T-helper 1 cell treated with Interleukin-12 subunit alpha and Interleukin-12 subunit beta and Interleukin-4 antibody, amounts not matched to agents 30 μg/mL and 1 μg/mL, for 36 hours (primary cell): ENCODE data around the gene CXCL1.

Experiments used
- H3K27ac Mint-ChIP-seq: one replicate; pipeline ENCODE4 v1.8.0; 2021; ENCODE audit warnings: mild to moderate bottlenecking, mixed read lengths
- H3K27me3 Mint-ChIP-seq: one replicate; pipeline ENCODE4 v1.8.0; 2021; ENCODE audit warnings: low read depth, mixed read lengths
- H3K36me3 Mint-ChIP-seq: one replicate; pipeline ENCODE4 v1.8.0; 2021; ENCODE audit warnings: low read depth, mixed read lengths
- H3K4me1 Mint-ChIP-seq: one replicate; pipeline ENCODE4 v1.8.0; 2021; ENCODE audit warnings: low read depth, mixed read lengths
- H3K4me3 Mint-ChIP-seq: one replicate; pipeline ENCODE4 v1.8.0; 2021; ENCODE audit warnings: mild to moderate bottlenecking, moderate library complexity, mixed read lengths
- H3K9me3 Mint-ChIP-seq: one replicate; pipeline ENCODE4 v1.8.0; 2021; ENCODE audit warnings: mixed read lengths

CXCL1 gene

DNA sequence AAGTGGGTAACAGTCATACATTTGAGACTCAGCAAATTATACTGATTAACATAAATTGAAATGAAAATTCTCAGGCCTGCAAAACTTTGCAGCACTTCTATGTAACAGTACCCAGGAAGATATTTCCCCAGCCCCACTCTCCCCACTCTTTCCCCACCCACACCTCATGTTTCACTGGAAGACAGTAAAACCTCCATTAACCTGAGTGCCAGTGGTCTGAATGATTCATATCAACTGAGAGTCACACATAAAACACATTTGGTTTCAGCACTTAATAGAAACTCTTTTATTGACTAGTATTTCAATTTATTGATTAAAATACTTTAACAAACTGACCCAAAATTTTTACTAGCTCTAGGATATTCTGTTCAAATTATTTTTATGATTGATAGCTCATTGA lies 25.8 kb upstream of the CXCL1 start:
- no peaks in the 10 kb centered on the region for H3K4me1 Mint-ChIP-seq
- H3K36me3 Mint-ChIP-seq, result no peaks in the 10 kb centered on the region

GRCh38 chr4:73844345-73844744 lies 24.8 kb upstream of the CXCL1 start:
- Mint-ChIP-seq H3K36me3 (no peaks in the 10 kb centered on the region), H3K27me3 (peaks cover 9% of the 10 kb centered on the region), H3K4me1 (no peaks in the 10 kb centered on the region), H3K4me3 (no peak overlapping the region), H3K27ac (no peak overlapping the region), H3K9me3 (no peaks in the 10 kb centered on the region)

More for the DNA sequence above, 25.8 kb upstream of the CXCL1 start:
- H3K27ac Mint-ChIP-seq, result no peak overlapping the region
- peaks cover 19% of the 10 kb centered on the region for H3K27me3 Mint-ChIP-seq
- no peaks in the 10 kb centered on the region for H3K9me3 Mint-ChIP-seq
- H3K4me3 Mint-ChIP-seq, result no peak overlapping the region

DNA sequence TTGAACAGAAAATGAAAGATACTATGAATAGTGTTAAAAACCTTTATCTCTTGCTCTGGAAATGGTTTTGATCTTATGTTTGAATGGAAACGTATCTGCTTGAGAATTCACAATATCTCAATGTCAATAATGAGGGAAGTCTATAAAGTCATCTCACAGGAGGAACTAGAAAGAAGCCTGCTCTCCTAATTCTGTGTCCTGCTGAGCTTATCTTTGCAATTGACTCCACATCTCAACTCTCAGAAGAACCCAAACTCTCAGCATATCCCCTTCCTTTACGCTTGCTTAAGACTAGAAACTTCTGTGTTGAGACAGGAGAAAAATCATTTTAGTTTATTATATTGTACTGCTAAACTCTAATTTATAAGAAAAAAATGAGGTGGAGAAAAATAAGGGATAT lies 24.4 kb upstream of the CXCL1 start:
- Mint-ChIP-seq H3K4me3 (no peak overlapping the region), H3K36me3 (no peaks in the 10 kb centered on the region), H3K27ac (no peak overlapping the region), H3K9me3 (no peaks in the 10 kb centered on the region), H3K27me3 (peaks cover 5% of the 10 kb centered on the region), H3K4me1 (no peaks in the 10 kb centered on the region)

DNA sequence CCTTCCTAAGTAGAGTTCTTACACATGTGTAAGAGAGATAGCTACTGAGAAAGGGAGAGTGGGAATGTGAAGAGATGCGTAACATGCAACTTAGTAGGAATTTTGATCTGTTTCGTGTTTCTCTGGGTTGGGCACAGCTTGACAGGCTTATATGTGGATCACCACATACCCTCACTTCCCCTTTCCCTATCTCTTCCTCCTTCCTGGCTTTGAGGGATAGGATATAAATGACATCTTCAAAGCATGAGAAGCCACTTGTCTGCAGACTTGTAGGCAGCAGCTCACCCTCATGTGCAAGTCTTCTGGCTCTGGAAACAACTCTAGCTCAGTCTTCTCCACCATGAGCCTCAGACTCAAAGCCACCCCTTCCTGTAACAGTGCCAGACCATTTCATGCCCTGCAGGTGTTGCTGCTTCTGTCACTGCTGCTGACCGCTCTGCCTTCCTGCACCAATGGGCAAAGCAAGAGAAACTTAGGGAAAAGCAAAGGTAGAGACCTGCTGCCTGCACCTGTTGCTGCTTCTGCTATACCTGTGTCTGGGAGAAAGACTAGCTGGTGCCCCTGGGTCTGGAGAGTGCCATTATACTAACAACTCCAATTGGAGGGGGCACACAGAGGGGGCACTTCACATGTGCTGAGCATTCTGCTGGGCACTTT lies 21.5 kb upstream of the CXCL1 start:
- peaks cover 10% of the 10 kb centered on the region for H3K27me3 Mint-ChIP-seq
- no peaks in the 10 kb centered on the region for H3K4me1 Mint-ChIP-seq
- H3K27ac Mint-ChIP-seq, result no peak overlapping the region

DNA sequence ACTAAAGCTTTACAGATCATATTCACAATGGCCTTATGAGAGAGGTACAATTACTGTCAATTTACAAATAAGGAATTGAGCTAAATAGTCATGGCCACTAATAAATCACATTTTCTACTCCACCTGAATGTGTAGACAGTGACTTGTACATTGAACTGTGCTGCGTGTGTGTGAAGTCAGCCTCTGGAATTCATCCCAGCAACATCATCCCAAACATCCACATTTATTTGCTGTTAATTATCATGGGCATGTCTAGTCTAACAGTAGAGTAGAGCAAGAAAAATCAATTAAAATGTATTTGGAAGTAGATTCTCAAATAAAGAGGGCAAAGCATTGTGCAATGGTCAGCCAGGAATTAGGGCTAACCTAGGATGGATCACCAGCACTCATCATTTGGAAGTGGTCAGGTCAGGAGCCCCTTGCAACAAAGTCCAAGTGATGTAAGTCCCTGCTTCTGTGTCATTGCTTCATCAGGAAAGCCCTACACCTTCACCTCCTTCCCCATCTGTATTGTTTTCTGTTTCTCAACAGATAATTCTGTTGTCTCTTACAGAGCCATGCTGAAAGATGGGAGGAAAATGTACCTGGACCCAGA lies 20.9 kb upstream of the CXCL1 start:
- Mint-ChIP-seq H3K4me3 (no peak overlapping the region), H3K9me3 (no peaks in the 10 kb centered on the region), H3K4me1 (no peaks in the 10 kb centered on the region), H3K27ac (no peak overlapping the region), H3K36me3 (no peaks in the 10 kb centered on the region), H3K27me3 (peaks cover 11% of the 10 kb centered on the region)

More for the DNA sequence above, 21.5 kb upstream of the CXCL1 start:
- no peaks in the 10 kb centered on the region for H3K9me3 Mint-ChIP-seq
- no peaks in the 10 kb centered on the region for H3K36me3 Mint-ChIP-seq
- H3K4me3 Mint-ChIP-seq, result no peak overlapping the region

DNA sequence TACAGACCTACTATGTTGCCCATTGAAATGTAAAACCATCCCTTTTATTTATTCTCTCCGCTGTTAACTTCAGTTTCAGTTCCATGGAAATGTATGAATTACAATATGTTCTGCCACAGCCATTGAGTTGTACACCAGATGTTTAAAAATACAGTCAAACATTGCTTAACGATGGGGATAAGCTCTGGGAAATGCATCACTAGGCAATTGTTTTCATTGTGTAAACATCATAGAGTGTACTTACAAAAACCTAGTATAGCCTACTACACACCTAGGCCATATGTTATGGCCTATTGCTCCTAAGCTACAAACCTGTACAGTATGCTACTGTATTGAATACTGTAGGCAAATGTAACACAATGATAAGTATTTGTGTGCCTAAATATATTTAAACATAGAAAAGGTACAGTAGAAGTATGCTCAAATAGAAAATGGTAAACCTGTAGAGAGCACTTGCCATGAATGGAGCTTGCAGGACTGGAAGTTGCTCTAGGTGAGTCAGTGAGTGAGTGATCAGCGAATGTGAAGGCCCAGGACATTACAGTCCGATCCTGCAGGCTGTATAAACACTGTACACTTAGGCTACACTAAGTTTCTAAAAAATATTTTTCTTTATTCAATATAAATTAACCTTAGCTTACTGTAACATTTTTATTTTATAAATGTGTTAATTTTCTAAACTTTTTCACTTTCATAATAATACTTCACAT lies 18.8 kb upstream of the CXCL1 start:
- Mint-ChIP-seq H3K27ac (no peak overlapping the region), H3K9me3 (no peaks in the 10 kb centered on the region), H3K27me3 (peaks cover 6% of the 10 kb centered on the region), H3K4me1 (no peaks in the 10 kb centered on the region), H3K36me3 (no peaks in the 10 kb centered on the region), H3K4me3 (no peak overlapping the region)

DNA sequence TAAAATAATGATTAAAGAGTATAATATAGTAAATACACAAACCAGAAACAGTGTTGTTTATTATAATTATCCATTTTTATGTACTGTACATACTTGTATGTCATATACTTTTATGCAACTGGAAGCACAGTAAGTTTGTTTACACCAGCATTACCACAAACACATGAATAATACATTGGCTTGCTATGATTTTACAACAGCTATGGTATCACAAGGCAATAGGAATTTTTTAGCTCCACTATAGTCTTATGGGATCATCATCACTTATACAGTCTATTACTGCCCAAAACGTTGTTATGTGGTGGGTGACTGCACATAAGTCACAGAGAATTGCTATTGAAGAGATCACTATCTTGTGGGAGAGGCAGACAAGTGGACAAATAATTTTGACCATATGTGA lies 17.9 kb upstream of the CXCL1 start:
- H3K27ac Mint-ChIP-seq, result no peak overlapping the region
- H3K4me3 Mint-ChIP-seq, result no peak overlapping the region
- H3K36me3 Mint-ChIP-seq, result no peaks in the 10 kb centered on the region
- H3K9me3 Mint-ChIP-seq, result no peaks in the 10 kb centered on the region
- H3K4me1 Mint-ChIP-seq, result no peaks in the 10 kb centered on the region
- H3K27me3 Mint-ChIP-seq, result peaks cover 6% of the 10 kb centered on the region

- H3K4me1 Mint-ChIP-seq, result no peaks in the 10 kb centered on the region
- no peaks in the 10 kb centered on the region for H3K36me3 Mint-ChIP-seq
- H3K4me3 Mint-ChIP-seq, result no peak overlapping the region
- H3K27me3 Mint-ChIP-seq, result peaks cover 6% of the 10 kb centered on the region
- no peak overlapping the region for H3K27ac Mint-ChIP-seq
- H3K9me3 Mint-ChIP-seq, result no peaks in the 10 kb centered on the region
These were observed 16.4 kb upstream of the CXCL1 start for GRCh38 chr4:73852771-73853170.

DNA sequence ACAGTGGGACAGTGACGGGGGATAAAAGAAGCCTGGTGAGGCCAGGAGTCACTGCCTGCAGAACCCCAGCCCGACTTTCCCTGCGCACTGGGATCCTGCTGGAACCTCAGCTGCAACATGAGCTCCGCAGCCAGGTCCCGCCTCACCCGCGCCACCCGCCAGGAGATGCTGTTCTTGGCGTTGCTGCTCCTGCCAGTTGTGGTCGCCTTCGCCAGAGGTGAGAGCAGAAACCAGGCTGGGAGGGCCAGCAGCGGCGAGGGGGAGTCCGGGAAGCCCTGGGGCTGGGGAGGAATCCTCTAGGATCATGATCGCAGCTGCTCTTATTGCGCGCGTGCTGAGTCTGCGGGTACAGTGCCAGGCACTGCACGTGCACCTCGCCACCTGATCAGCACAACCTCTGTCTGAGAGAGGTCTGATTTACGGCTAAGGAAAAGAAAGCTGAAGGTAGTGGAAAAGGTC lies 15.9 kb upstream of the CXCL1 start, which contains the start of gene PF4V1:
Gene PF4V1, plus strand, starts transcription at position 51 of the 459 bp plus-strand sequence. Its CDS starts 67 bp downstream, at position 118.
- no peaks in the 10 kb centered on the region for H3K9me3 Mint-ChIP-seq
- no peaks in the 10 kb centered on the region for H3K4me1 Mint-ChIP-seq
- no peaks in the 10 kb centered on the region for H3K36me3 Mint-ChIP-seq
- no peak within 1 kb of the TSS for H3K4me3 Mint-ChIP-seq
- H3K27me3 Mint-ChIP-seq, result peaks cover 6% of the 10 kb centered on the region
- no peak within 1 kb of the TSS for H3K27ac Mint-ChIP-seq

- Mint-ChIP-seq H3K27ac (no peak overlapping the region), H3K36me3 (no peaks in the 10 kb centered on the region), H3K27me3 (peaks cover 6% of the 10 kb centered on the region), H3K4me3 (no peak overlapping the region), H3K4me1 (no peaks in the 10 kb centered on the region), H3K9me3 (no peaks in the 10 kb centered on the region)
These were observed 15.3 kb upstream of the CXCL1 start for GRCh38 chr4:73853718-73854473.

DNA sequence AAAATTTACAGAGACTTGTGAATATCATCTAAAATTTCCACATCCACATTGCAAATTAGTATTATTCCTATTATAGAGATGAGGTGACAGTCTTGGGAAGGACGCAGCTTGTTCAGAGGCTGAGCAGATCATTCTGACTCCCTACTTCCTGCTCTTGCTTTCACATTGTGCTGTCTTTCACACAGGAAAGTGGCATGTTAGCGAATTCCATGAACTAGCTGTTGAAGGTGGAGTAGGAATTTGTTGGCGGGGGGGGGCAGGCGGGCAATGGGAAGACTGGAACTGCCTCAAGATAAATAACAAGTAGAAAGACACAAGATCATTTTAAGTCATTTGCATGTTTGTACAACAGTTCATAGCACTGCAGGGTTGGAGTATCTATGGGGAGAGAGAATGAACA lies 13.8 kb upstream of the CXCL1 start:
- no peak overlapping the region for H3K4me3 Mint-ChIP-seq
- H3K4me1 Mint-ChIP-seq, result no peaks in the 10 kb centered on the region
- peaks cover 6% of the 10 kb centered on the region for H3K27me3 Mint-ChIP-seq
- H3K9me3 Mint-ChIP-seq, result no peaks in the 10 kb centered on the region
- no peak overlapping the region for H3K27ac Mint-ChIP-seq
- H3K36me3 Mint-ChIP-seq, result no peaks in the 10 kb centered on the region

- Mint-ChIP-seq H3K4me1 (no peaks in the 10 kb centered on the region), H3K9me3 (no peaks in the 10 kb centered on the region), H3K4me3 (no peak overlapping the region), H3K27me3 (peaks cover 6% of the 10 kb centered on the region), H3K27ac (no peak overlapping the region), H3K36me3 (no peaks in the 10 kb centered on the region)
These were observed 12.7 kb upstream of the CXCL1 start for GRCh38 chr4:73856518-73856917.

DNA sequence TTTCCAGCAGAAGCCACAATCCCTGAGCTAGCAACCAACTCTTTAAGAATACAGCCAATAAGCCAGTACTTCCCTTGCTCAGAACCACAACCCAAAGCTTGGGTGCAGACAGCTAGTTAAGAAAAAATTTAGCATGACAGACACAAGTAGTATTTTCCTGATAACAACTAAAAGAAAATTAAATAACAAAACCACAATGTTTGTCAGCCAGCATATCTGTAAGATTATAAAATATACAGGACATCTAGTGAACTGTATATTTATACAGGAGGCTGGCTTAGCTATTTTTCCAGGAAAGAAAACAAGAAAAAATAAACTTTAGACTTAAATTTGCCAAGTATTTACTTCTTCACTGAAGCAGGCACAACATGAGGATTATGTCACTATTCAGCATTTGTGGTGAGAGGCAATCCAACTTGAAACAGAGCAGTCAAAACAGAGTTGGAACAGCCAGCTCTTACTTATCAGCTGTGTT lies 9.5 kb upstream of the CXCL1 start:
- Mint-ChIP-seq H3K27me3 (no peaks in the 10 kb centered on the region), H3K4me3 (no peak overlapping the region), H3K4me1 (no peaks in the 10 kb centered on the region), H3K27ac (no peak overlapping the region), H3K36me3 (no peaks in the 10 kb centered on the region), H3K9me3 (no peaks in the 10 kb centered on the region)

GRCh38 chr4:73860181-73860580 lies 9.0 kb upstream of the CXCL1 start:
- Mint-ChIP-seq H3K9me3 (no peaks in the 10 kb centered on the region), H3K27me3 (no peaks in the 10 kb centered on the region), H3K4me3 (no peak overlapping the region), H3K27ac (no peak overlapping the region), H3K4me1 (no peaks in the 10 kb centered on the region), H3K36me3 (no peaks in the 10 kb centered on the region)
